Stimulated activated CD4-positive, alpha-beta T cell treated with anti-CD3 and anti-CD28 coated beads, TNF-alpha, amount 100 ng/mL, for 4 hours (primary cell): ENCODE results near the gene METTL16.
A peak's percentile ranks its signal among the peaks of the same experiment; 100 is the strongest.
"Not testable (repeated sequence)": the region's sequence is repeated elsewhere in the genome, so short reads cannot be mapped to it uniquely, and the experiment has no call there.

Experiments
- DNase-seq, 3 experiments: peaks; one replicate each; pipeline ENCODE4 v3.0.0-alpha.2; 2020; ENCODE audit warnings: low read depth in 3 of 3

The METTL16 gene

GRCh38 chr17:2511462-2512369, at the start of gene METTL16:
METTL16 (minus strand) TSS chr17:2511888; CDS start chr17:2502331, 9,557 bp downstream.
- DNase-seq: peak; percentile 94 to 96 (median 96)

- no peak for DNase-seq
These were observed 49.0 kb upstream of the METTL16 start for GRCh38 chr17:2560658-2561057.

GRCh38 chr17:2551928-2552327, 40.2 kb upstream of the METTL16 start:
- DNase-seq: no peak

- no peak for DNase-seq
These were observed 39.8 kb upstream of the METTL16 start for GRCh38 chr17:2551493-2551892.

GRCh38 chr17:2549392-2550211, 37.9 kb upstream of the METTL16 start:
- no peak for DNase-seq

GRCh38 chr17:2548026-2548425, 36.3 kb upstream of the METTL16 start:
- not testable (repeated sequence) for DNase-seq

GRCh38 chr17:2547176-2547575, 35.5 kb upstream of the METTL16 start:
- no peak for DNase-seq

- no peak for DNase-seq
These were observed 33.7 kb upstream of the METTL16 start for GRCh38 chr17:2545393-2545792.

GRCh38 chr17:2542456-2542855, 30.8 kb upstream of the METTL16 start:
- DNase-seq: no peak

- DNase-seq: no peak
These were observed 30.4 kb upstream of the METTL16 start for GRCh38 chr17:2542056-2542455.

- DNase-seq: not testable (repeated sequence)
These were observed 25.9 kb upstream of the METTL16 start for GRCh38 chr17:2537579-2537978.

GRCh38 chr17:2532146-2532720, 20.5 kb upstream of the METTL16 start:
- DNase-seq: no peak

- not testable (repeated sequence) for DNase-seq
These were observed 19.7 kb upstream of the METTL16 start for GRCh38 chr17:2531243-2531954.

- DNase-seq: not testable (repeated sequence)
These were observed 10.2 kb upstream of the METTL16 start for GRCh38 chr17:2521775-2522410.

GRCh38 chr17:2521257-2521656, 9.6 kb upstream of the METTL16 start:
- DNase-seq: no peak

- DNase-seq: no peak
These were observed 5.9 kb upstream of the METTL16 start for GRCh38 chr17:2517539-2517938.

- no peak for DNase-seq
These were observed 588 bp downstream of the METTL16 start for GRCh38 chr17:2511138-2511461.

GRCh38 chr17:2510559-2510958, 1.1 kb downstream of the METTL16 start:
- no peak for DNase-seq

- no peak for DNase-seq
These were observed 3.7 kb downstream of the METTL16 start for GRCh38 chr17:2508035-2508434.

GRCh38 chr17:2507015-2507414, 4.7 kb downstream of the METTL16 start:
- not testable (repeated sequence) for DNase-seq

- no peak for DNase-seq
These were observed 8.1 kb downstream of the METTL16 start for GRCh38 chr17:2503627-2504026.
